ENCODE data around the gene IFT74.

The IFT74 gene

DNA sequence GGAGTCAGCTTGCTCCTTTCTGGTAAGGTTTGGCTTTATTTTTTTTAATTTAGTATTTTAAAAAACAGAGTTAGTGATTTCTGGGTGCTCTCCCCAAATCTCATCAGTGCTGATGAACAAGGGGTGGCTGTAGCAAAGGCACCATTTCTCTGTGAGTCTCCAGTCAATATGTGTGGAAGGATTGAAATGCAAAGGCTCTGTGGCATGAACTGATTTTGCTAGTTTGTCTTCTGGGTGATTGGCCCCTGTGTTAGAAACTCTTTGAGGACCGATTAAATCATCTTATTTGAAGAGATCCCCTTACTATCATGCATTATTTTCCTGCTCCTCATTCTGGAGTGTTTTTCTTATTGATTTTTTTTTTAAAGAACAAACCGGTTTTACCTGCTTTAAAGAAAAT, 153.4 kb downstream of the IFT74 start:
- no peak for DNase-seq (ENCODE audit: low spot score in 2 of 2)

DNA sequence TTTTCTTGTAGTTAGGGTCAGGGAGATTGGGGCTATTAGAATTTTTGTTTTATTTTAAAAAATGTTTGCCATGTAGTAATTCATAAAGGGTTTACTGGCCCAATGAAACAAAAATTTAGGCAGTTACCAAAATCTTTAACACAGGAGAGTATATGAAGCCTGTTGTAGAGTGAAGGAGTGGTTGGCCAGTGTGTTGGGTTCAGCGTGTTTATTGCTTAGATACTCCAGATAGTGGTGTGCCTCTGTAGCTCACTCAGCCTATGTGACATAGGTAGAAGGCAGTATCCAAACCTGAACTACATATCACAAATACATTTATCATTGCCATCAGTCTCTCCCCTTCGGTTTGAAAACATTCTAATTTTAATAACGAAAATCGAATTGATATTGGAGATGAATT, 154.0 kb downstream of the IFT74 start:
- H3K9me3 Mint-ChIP-seq, result peaks cover 2% of the 10 kb centered on the region
- ATAC-seq (ENCODE audit: low read depth) (no peak), DNase-seq (ENCODE audit: low spot score in 2 of 2) (no peak)
- H3K4me3 Mint-ChIP-seq, result no peak overlapping the region
- H3K27me3 Mint-ChIP-seq, result peaks cover 1% of the 10 kb centered on the region
- H3K27ac Mint-ChIP-seq, result no peak overlapping the region
- no peaks in the 10 kb centered on the region for H3K36me3 Mint-ChIP-seq
- no peaks in the 10 kb centered on the region for H3K4me1 Mint-ChIP-seq

More for the DNA sequence above, 153.4 kb downstream of the IFT74 start:
- H3K4me1 Mint-ChIP-seq, result no peaks in the 10 kb centered on the region
- peaks cover 1% of the 10 kb centered on the region for H3K27me3 Mint-ChIP-seq
- no peak overlapping the region for H3K27ac Mint-ChIP-seq
- no peak for ATAC-seq (ENCODE audit: low read depth)
- H3K36me3 Mint-ChIP-seq, result no peaks in the 10 kb centered on the region
- H3K9me3 Mint-ChIP-seq, result peaks cover 2% of the 10 kb centered on the region
- H3K4me3 Mint-ChIP-seq, result no peak overlapping the region

DNA sequence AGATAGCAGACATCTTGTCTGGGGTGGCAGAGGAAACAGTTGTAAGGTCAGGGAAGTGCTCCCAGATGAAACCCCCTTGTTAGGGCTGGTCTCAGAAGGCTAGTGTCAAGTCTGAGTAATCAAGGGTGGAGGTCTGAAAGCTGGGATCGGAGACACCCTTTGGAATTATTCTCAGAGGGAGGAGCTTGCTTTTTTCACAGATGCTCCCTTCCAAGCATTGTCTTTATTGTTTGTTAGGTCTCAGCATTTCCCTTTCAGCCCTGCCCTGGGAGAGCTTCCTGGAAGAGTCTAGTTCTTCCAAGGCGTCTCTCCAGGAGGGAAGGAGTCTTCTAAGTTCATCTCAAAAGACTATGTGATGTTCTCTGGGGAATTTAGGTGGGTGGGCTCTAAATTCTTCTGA, 156.0 kb downstream of the IFT74 start:
- H3K4me3 Mint-ChIP-seq, result no peak overlapping the region
- H3K36me3 Mint-ChIP-seq, result no peaks in the 10 kb centered on the region
- ATAC-seq (ENCODE audit: low read depth) (no peak), DNase-seq (ENCODE audit: low spot score in 2 of 2) (no peak)
- H3K4me1 Mint-ChIP-seq, result no peaks in the 10 kb centered on the region
- H3K9me3 Mint-ChIP-seq, result no peaks in the 10 kb centered on the region
- no peak overlapping the region for H3K27ac Mint-ChIP-seq
- peaks cover 4% of the 10 kb centered on the region for H3K27me3 Mint-ChIP-seq

Data from memory B cell (primary cell).